ENCODE results near the gene ARL4A. TPM values are rescaled to one million over a fixed set of nuclear protein-coding genes. Genes with fewer than 3 reads are reported as not detected.
A peak's percentile ranks its signal among the peaks of the same experiment; 100 is the strongest.

The ARL4A gene
- total and polyA plus RNA-seq, 2 donors (not counting 3 experiments of a cell fraction or from before 2014, with no cell fraction given), result 34.1 to 43.2 TPM

- ChIA-PET CTCF (interaction anchor here (0.9 to 3.5 kb wide), 9 partner anchors 9 to 41 kb away, joined by 3 to 51 read pairs (median 5); partner anchors contain the start of gene ARL4A), POLR2A (interaction anchor here (0.9 to 2.8 kb wide), 5 partner anchors 13 to 133 kb away, joined by 3 to 23 read pairs (median 7); partner anchors contain the start of gene ARL4A)
- DNase-seq (ENCODE audit: low read depth, low spot score), result peak; percentile 95
- Histone ChIP-seq H4K20me1 (replicated peaks; ENCODE audit: control insufficient read depth, extremely low read depth, insufficient read depth, low read length) (no peaks in the 10 kb centered on the region), H3K9ac (replicated peaks; ENCODE audit: extremely low read depth, insufficient read depth, low read length) (peak overlapping the region; percentile 67), H3K9me1 (replicated peaks; ENCODE audit: control insufficient read depth, extremely low read depth, insufficient read depth, low read length) (no peaks in the 10 kb centered on the region), H3K27me3 (ENCODE audit: control insufficient read depth in 2 of 2, insufficient read depth in 2 of 2, low read length in 2 of 2) (no peaks in the 10 kb centered on the region), H3K4me1 (ENCODE audit: control insufficient read depth, extremely low read depth, insufficient read depth, low read length) (peaks cover 48% of the 10 kb centered on the region), H3K9me3 (replicated peaks; ENCODE audit: control insufficient read depth, insufficient read depth, low read length) (no peaks in the 10 kb centered on the region), H3K36me3 (ENCODE audit: control insufficient read depth in 2 of 2, extremely low read depth in 1 of 2, insufficient read depth in 2 of 2, low read length in 2 of 2) (no peaks in the 10 kb centered on the region), H3K4me2 (ENCODE audit: insufficient read depth, low read length) (peak overlapping the region; percentile 54), H3K27ac (ENCODE audit: insufficient read depth, low read depth, low read length) (peak overlapping the region; percentile 92), H2AFZ (ENCODE audit: low read depth, low read length) (no peak overlapping the region), H3K79me2 (ENCODE audit: control insufficient read depth, insufficient read depth, low read length) (no peaks in the 10 kb centered on the region), H3K4me3 (replicated peaks in 1 of 3; ENCODE audit: insufficient read depth in 1 of 3, low read depth in 1 of 3, low read length in 3 of 3) (no peak overlapping the region)
- TF ChIP-seq JUN (IDR thresholded peaks at IDR 0.05; ENCODE audit: borderline replicate concordance, insufficient read depth, insufficient read length, low read depth) (peak; percentile 78), MYC (IDR thresholded peaks at IDR 0.05; ENCODE audit: low read depth, low read length) (no peak), CTCF (IDR thresholded peaks at IDR 0.05; ENCODE audit: extremely low read depth in 1 of 2, insufficient read depth in 1 of 2, low read depth in 1 of 2, low read length in 2 of 2) (no peak), POLR2A (IDR thresholded peaks at IDR 0.05; ENCODE audit: low read depth, low read length) (no peak), MAX (IDR thresholded peaks at IDR 0.05; ENCODE audit: insufficient read depth, insufficient read length) (no peak), GATA2 (IDR thresholded peaks at IDR 0.05; ENCODE audit: insufficient read depth, insufficient read length, low read depth, low read length) (peak; percentile 79), POLR2AphosphoS5 (IDR thresholded peaks at IDR 0.05; ENCODE audit: insufficient read depth, low read depth, low read length) (no peak), FOS (IDR thresholded peaks at IDR 0.05; ENCODE audit: borderline replicate concordance, insufficient read depth, low read length) (peak; percentile 51), EZH2 (IDR thresholded peaks at IDR 0.05; ENCODE audit: borderline replicate concordance, low read depth, low read length, severe bottlenecking) (no peak)
- peak; percentile 89 for FAIRE-seq
- intact Hi-C loops (cut with micrococcal nuclease) (loop anchor here (1.0 to 2.0 kb wide), 6 partner anchors 13 to 329 kb away; partner anchors contain the start of gene ARL4A), dilution Hi-C loops (cut with MboI; ENCODE audit: extremely low pct_ligation_motif_present, low sequenced_read_pairs) (no loop called here)
- BruUV-seq (replicated peaks), result no TSS peak
Observed at GRCh38 chr7:12728192-12728538, 40.7 kb downstream of the ARL4A start.
